GM18499 (cell line): ENCODE measurements around the gene RFX5.
A peak's percentile ranks its signal among the peaks of the same experiment; 100 is the strongest.
"Not testable (repeated sequence)": the region's sequence is repeated elsewhere in the genome, so short reads cannot be mapped to it uniquely, and the experiment has no call there.

Source experiments
- ATAC-seq: cut with Tn5 transposase; IDR thresholded peaks from one replicate; pipeline ENCODE4 v1.9.1; 2021; ENCODE audit warnings: moderate number of reproducible peaks; ENCODE audit not compliant: insufficient read depth, unreplicated experiment

Gene RFX5

DNA sequence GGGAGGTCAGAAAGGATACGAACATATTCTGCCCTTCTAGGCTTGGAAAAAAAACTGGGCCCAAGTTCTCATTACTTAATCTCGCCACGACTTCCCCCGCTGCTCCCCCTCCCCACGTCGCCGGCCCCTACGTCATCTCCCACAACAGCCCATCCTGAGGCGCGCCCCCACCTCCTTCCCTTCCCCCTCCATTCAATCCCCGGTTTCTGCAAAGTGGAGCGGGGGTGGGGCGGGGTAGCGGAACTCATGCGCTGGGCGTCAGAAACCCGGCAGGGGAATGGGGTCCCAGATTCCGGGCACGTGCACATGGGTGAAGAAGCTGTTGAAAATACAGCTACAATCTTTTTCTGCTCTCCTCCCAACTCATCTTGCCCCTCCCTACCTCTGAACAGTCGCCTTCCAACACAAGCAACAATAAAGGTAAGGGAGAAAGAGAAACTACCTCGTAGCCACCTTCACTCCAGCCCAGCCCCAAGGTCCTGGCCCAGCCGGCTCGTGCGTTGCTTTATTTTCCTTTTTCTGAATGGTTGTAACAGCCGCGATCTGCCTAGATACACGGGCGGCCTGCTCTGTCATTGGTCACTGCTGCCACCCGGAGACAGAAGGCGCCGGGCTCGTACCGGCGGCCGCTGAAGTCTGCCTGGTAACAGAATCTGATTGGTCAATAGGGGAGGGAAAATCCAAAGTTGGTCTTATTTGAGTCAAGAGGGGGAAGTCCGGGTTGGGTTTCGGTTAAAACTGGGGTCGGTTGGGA is at the start of gene RFX5:
RFX5 (minus strand) TSS at position 484 of the 754 bp plus-strand sequence. CDS start 932 bp downstream, outside the sequence.
- peak; percentile 88 for ATAC-seq

DNA sequence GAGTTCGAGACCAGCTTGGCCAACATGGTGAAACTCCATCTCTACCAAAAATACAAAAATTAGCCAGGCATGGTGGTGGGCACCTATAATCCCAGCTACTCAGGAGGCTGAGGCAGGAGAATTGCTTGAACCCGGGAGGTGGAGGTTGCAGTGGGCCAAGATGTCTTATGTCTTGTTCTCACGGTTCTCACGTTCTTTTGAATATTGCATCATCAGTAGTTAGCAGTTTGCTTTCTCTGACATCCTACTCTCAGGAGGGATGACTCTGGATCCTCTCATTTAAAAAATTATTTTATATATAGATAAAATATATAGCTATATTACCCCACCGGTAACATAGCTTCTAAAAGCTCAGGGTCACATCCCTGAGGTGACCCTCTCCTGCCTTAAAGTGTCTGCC is 49.2 kb upstream of the RFX5 start:
- ATAC-seq = not testable (repeated sequence)

DNA sequence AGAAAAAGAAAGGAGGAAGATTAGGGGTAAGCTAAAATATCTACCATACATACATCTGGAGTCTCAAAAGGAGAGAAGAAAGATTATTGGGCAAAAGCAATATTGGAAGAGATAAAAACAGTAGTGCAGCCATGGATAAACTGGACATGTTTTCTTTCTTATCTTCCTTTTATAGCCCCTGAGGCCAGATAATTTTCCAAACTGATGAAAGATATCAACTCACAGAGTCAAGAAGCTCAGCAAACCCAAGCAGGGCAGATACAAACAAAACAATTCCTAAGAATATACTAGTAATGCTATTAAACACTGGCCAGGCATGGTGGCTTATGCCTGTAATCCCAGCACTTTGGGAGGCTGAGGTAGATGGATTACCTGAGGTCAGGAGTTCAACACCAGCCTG is 46.5 kb upstream of the RFX5 start:
- no peak for ATAC-seq

DNA sequence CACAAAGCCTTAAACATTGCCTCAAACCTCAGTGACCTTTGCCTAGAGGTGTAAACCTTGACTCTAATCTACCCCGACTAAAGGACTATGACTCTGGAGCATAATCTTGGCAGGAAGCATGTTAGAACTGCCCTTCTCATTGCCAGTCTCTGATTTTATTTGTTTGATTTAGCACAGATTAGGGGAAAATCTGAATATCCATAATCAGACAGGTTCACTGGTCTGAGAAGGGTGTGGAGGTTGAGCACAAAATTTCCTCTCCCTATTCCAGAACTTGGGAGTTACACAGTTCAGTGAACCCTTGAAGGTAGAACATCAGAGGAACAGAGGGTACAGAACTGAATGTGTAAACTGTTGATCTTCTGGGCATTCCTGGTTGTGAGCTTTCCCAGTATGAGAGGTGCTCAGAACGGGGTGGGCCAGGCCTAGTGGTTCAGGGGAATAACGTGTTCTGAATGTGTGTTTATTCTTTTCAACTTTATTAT is 44.1 kb upstream of the RFX5 start:
- no peak for ATAC-seq

DNA sequence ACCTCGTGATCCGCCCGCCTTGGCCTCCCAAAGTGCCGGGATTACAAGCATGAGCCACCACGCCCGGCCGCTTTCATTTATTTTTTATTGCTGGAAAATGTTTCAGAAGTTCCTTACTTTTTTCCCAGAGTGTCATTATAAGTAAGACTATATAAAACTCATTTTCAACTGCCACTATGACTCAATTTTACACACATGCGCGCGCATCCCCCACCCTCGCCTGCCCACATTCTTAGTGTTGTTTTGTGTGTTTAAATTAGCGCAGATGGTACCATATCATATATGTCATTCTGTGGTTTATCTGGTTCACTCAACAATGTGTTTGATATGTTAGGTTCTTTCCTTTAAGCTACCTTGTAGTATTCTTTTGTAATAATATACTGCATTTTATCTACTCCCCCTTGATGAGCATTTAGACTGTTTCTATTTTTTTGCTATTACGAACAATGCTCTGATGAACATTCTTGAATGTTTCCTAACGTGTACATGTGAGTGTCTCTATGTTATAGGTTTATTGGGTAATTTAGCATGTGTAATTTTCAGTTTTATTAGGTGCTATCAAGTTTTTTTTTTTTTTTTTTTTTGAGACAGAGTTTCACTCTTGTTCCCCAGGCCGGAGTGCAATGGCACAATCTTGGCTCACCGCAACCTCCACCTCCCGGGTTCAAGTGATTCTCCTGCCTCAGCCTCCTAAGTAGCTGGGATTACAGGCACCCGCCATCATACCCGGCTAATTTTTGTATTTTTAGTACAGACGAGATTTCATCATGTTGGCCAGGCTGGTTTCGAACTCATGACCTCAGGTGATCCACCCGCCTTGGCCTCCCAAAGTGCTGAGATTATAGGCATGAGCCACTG is 43.4 kb upstream of the RFX5 start:
- ATAC-seq = not testable (repeated sequence)

DNA sequence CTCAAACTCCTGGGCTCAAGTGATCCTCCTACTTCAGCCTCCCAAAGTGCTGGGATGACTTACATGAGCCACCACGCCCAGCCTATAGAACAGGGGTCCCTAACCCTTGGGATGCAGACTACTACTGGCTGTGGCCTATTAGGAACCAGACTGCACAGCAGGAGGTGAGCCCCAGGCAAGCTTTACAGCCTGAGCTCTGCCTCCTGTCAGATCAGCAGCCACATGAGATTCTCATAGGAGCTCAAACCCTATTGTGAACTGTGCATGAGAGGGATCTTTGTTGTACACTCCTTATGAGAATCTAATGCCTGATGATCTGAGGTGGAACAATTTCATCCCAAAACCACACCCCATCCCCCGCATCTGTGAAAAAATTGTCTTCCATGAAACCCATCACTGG is 39.0 kb upstream of the RFX5 start:
- ATAC-seq = no peak

DNA sequence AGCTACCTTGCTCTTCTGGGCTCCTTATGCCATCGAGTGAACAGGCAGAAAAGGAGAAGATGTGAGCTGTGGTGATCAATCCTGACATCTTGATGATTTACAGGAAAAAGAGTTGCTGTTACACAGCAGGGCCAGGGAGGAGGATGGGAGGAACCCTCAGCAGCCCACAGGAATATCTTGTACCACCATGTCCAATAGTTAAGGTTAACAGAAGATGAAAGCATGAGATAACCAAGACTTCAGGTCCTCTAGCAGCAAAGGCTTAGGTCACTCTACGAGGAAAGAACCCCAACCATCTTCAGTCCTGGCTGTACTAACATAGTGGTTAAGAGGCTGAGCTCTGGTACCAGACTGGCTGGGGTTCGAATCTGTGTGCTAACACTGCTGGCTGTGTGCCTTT is 37.5 kb upstream of the RFX5 start:
- ATAC-seq = no peak

DNA sequence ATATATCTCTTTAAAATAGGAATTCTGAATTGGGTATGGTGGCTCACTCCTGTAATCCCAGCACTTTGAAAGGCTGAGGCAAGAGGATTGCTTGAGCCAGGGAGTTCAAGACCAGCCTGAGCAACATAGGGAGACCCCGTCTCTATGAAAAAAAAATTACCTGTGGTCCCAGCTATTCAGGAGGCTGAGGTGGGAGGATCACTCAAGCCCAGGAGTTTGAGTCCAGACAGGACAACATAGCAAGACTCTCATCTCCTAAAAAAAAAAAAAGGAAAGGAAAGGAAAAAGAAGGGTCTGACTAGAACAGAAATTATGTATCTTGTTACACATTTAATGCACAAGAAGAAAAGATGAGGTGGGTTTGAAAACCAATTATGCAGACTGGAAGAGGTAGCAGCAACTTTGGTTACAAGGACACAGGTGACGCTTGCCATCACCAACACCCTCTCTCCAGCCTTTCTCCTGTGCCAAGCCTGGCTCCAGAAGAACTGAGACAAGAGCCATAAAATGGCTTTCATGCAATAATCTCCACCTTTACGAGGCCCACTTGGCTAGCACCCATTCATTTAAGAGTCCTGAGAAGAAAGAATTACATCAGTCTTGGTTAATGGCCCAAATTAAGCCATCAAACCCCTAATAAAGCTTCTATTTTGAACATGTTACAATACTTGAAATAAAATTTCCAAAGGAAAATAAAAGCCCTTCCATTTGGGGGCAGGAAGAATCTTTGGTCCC is 30.3 kb upstream of the RFX5 start:
- ATAC-seq = no peak

DNA sequence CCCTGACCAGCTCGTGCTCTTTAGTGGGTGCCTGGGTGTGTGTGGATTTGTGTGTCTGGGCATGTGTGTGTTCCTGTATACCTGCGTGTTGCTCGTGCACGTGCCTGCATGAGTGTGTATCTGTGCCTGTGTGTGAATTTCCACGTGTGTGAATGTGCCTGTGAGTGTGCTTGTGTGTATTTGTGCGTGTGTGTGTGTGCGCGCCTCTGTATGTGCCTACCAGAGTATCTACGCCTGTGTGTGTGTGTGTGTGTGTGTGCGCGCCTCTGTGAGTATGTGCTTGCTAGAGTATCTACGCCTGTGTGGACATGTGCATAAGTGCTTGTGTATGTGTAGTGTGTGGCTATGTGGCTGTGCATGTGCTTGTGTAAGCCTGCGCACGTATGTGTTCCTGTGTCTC is 26.1 kb upstream of the RFX5 start:
- ATAC-seq = no peak

DNA sequence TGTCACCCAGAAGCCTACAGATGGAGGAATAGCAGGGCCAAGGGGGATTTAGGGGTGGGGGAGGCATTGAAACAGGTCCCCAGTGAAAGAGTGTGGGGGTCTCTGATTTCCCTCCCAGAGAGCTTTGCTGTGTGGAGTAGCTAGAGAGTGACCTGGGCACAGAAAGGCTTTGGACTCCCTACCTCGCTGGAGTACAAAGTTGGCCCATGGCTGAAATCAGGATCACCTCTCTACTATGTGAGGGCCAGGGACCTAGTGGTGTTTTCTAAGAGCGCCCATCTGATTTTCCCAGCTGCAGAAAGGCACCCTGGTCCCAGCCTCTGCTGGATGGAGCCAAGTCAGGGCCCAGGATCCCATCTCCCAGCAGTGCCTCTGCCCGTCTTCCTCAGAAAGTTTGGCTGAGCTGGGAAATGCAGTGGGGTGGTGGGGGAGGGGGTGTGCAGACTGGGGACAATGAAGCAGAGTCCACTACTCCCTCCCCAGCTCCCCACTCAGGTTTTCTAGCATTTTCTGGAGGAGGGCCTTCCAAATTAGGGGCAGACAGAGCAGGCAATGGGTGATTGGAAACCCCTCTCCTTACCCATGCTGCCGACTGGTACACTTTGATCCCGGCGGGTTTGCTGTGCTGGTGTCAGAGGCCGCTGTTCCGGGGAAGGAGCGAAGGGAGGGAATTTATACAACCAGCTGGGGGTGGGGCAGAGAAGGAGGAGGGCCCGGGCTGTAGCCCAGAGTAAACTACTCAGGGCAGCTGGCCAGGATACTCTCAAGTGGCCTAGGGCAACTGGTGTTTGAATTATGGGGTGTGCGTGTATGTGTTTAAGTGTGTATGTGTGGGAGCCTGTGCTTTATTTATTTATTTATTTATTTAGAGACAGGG is 25.2 kb upstream of the RFX5 start, which contains the start of gene SELENBP1:
SELENBP1 (minus strand) TSS at position 648 of the 877 bp plus-strand sequence; CDS start at position 584, 64 bp downstream.
- ATAC-seq = no peak

DNA sequence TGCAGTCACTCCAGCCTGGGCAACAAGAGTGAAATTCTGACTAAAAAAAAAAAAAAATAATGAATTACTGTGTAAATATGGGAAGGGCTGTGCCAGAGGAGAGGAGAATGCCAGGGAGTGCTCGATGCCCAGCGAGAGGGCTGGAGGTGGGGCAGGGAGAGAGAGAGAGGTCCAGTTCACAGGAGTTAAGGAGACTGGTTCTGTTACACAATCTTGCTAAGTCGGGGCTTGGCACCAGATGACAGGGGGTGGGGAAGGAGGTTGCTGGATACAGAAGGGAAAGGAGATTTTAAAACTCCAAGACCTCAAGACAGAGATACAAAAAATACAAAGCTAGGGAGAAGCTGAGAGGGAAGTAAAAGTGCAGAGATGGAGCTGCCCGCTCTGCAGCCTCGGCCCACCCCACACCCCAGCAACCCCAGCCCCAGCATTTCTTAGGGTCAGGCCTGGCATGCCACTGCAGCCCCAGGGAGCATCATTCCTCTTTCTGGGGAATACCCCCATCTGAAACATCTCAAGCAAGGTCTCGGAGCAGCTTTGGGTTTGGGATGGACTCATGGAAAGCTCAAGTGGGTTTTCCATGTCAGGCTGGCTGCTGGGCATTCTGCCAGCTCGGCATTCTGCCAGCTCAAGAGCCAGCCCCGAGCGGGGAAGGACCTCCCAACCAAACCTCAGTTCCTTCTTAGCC is 24.5 kb upstream of the RFX5 start:
- no peak for ATAC-seq

DNA sequence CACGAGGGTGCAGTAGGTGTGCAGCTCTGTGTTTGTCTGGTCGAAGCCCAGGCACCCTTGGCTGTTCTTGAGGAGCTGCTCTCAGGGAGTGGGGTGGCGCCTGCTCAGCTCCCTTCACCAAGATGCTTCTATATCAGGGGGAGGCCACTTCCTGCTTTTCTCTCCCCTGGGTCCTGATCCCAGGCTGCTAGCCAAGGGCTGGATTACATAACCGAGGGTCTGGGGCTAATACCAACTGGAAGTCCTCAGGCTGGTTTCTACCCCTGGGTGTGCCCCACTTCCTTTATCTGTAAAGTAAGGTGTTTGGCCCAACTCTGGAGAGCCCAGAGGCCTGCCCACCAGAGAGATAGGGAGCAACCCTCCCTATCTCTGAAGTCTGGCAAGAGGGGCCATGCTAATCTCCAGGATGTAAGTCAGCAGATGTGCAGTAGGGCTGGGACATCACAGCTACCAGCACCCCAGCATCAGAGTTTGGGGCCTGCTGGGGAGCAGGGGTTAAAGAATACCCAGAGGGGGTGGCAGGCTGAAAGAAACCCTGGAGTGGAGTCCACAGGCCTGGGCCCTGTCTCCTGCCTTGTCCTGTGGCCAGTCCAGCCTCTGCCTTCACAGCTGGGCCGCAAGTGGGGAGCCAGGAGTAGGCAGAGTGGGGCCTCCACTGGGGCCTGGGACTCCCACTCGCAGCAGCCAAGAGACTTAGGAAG is 23.3 kb upstream of the RFX5 start:
- ATAC-seq = no peak

DNA sequence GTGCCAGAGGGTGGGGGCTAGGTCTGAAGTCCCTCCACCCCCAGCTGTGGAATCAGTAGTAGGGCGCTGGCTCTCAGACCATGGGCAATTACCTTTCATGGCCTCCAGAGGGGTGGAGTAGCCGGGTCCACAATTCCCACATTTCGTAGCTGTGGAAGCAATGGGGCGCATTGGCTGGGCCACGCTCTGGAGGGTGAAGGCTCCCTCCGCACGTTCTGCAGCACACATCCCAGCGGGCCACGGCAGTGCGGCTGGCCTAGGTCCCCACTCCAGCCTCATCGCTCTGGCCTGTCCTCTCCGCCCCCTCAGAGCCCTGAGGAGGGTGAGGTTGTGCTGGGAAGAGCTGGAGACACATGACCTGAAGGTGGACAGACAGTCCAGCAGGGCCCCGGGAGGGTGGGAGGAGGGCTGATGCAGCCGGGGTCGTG is 22.6 kb upstream of the RFX5 start:
- no peak for ATAC-seq

DNA sequence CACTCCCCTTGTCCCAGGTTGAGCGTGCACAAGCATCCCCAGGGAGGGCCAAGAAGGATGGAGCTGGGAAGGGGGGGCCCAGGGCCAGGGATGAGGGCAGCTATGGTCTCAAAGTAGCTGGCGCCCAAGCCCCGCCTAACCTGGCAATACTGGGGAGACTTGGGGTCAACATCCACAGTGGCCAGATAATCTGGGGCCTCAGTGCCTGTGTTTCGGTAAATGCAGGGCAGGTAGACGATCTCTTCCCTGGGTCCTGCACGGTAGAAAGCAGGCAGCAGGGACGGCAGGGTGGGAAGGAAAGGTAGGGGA is 22.2 kb upstream of the RFX5 start:
- no peak for ATAC-seq

DNA sequence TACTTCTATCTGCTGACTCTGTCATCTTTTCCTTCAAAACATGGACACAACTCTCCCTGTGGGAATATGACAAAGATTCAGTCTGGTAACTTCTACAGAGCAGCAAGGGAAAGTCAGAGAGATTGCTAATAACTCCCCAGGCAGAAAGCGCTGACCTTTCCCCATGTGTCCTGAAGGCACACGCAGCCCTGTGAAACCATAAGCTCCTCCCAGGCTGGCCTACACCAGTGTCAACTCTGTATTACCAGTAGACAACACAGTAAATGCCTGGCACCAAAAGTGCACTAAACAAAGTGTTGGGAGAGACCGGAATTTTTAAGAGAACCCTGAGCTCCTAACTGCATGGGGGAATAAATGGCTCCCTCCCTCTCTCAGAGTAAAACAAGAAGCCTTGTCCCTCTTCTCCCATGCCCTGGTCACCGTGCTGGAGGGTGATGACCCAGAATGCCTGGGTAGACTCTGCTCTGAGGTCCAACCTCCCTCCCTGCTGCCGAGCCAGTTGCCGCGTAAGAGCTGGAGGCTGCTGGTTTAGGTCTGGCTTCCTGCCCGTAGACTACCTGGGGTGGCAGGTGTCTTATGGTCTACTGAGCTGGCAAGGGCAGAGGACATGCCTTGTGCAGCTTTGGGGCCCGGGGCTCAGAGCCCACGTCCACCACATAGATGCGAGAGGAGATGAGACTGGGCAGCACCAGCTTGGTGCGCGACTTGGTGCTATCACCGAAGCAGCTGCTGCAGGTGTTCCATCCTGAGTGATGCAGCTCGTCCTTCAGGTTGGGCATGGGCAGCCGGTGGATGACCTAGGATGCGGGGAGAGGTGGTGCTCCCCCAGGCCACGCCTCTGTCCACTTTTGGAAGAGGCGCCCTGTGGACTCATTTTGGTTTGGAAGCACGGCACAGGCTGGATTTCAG is 21.6 kb upstream of the RFX5 start:
- ATAC-seq = no peak

DNA sequence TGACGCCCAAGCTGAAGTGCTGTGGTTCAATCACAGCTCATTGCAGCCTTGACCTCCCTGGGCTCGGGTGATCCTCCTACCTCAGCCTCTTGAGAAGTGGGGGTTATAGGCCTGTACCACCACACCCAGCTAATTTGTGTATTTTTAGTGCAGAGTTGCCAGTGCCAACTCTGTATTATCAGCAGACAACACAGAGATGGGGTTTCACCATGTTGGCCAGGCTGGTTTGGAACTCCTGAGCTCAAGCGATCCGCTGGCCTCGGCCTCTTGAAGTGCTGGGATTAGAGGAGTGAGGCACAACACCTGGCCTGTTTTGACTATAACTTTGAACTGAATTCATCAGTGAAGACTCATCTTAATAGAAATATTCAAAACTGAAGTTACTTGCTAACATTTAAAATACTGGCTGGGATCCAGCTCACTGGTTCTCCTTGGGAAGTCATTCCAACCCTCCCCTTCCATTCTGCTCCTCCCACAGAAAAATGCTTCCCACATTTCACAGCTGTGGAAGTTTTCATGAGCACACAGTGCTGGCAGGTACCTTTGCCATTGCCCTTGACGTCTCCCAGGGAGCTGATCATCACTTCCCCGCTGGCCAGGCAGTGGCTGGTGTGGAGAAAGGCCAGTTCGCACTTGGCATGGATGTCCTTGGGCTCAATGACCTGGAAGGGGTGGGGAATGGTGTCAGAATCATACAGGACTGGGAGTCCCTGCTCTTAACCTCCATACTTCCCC is 20.8 kb upstream of the RFX5 start:
- no peak for ATAC-seq

DNA sequence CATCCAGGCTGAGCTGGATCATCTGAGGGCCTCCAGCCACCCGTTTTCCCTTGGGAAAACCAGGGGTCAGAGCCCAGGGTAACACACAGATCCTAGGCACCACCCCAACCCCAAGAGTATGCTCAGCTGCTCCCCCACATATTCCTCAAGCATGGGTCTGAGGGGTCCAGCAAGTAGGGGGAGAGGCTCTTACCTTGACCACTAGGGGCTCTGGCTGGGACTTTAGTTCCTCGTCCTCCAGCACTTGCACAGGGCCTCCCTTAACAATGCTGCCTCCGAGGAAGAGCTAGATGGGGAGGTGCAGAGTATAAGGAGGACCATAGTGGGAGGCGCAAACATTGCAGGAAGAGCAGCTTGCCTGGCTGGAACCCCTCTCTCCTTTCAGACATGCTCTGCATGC is 17.9 kb upstream of the RFX5 start:
- no peak for ATAC-seq
